Astrocyte of the cerebellum (primary cell): ENCODE results near the gene SNX13.

ENCODE experiments used
- DNase-seq: peaks from one replicate; pipeline ENCODE4 v3.0.0-alpha.2; 2011; ENCODE audit warnings: low read depth
- H3K4me3 ChIP-seq: 2 replicates; pipeline ENCODE4 v1.5.1; 2011; ENCODE audit warnings: mild to moderate bottlenecking, low read depth, low read length, moderate library complexity
- CTCF ChIP-seq: IDR thresholded peaks from 2 replicates; pipeline ENCODE4 v1.5.1; 2012; ENCODE audit warnings: low read length, low read depth, moderate library complexity, mild to moderate bottlenecking; ENCODE audit errors: missing control alignments
- in situ Hi-C: cut with HindIII; loops from 2 replicates; pipeline ENCODE4 v1.10.0; 2017; ENCODE audit warnings: low sequenced_read_pairs

Gene SNX13

DNA sequence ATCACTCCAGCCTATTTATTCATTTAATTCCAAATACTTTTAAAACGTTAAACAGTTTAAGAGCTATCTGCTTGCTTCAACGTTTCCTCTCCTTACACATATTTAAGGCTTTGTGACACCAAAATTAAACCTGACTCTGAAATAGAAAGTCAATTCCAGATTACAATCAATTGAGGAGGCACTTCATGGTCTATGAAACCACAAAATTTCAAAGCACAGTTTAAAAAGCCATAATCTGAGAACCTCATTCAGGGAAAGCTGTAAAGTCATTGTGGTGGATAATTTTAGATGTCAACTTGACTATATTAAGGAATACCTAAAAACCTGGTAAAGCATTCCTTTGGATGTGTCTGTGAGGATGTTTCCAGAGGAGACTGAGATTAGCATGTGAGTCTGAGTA is 6.2 kb downstream of the SNX13 start:
- no peak for DNase-seq
- no peak overlapping the region for H3K4me3 ChIP-seq
- TF ChIP-seq CTCF = no peak
- in situ Hi-C loops = no loop called here

- TF ChIP-seq CTCF = no peak
Observed at GRCh38 chr7:17932770-17933169, 7.5 kb downstream of the SNX13 start.

GRCh38 chr7:17931069-17931468 is 9.2 kb downstream of the SNX13 start:
- no peak for DNase-seq
- in situ Hi-C loops = no loop called here
- H3K4me3 ChIP-seq = no peak overlapping the region
- no peak for TF ChIP-seq CTCF

More at GRCh38 chr7:17932770-17933169, 7.5 kb downstream of the SNX13 start:
- DNase-seq = no peak
- no peak overlapping the region for H3K4me3 ChIP-seq
- in situ Hi-C loops = no loop called here

GRCh38 chr7:17930546-17930945 is 9.7 kb downstream of the SNX13 start:
- TF ChIP-seq CTCF = no peak
- in situ Hi-C loops = no loop called here
- H3K4me3 ChIP-seq = no peak overlapping the region
- no peak for DNase-seq

- TF ChIP-seq CTCF = no peak
- no peak overlapping the region for H3K4me3 ChIP-seq
- in situ Hi-C loops = no loop called here
- no peak for DNase-seq
Observed at GRCh38 chr7:17929647-17930395, 10.5 kb downstream of the SNX13 start.

- no peak for DNase-seq
- in situ Hi-C loops = no loop called here
- TF ChIP-seq CTCF = no peak
- H3K4me3 ChIP-seq = no peak overlapping the region
Observed at GRCh38 chr7:17928055-17928454, 12.2 kb downstream of the SNX13 start.
